Measurements from ENCODE around the gene SLC39A2.

SLC39A2 gene

GRCh38 chr14:21050597-21050996 lies 51.5 kb downstream of the SLC39A2 start:
- no peak for DNase-seq
